Cardiac muscle cell (in vitro differentiated cells and primary cell): ENCODE measurements around the gene DSTYK. TPM values are rescaled to one million over a fixed set of nuclear protein-coding genes. Genes with fewer than 3 reads are reported as not detected.

Experiments
- DNase-seq, 2 donors: peaks; one replicate each; pipeline versions ENCODE4 v3.0.0 to v3.0.0-alpha.2; 2010 to 2017; ENCODE audit warnings: low read depth in 1 of 2, low spot score in 1 of 2
- H3K27ac ChIP-seq: fragments of 200-600 bp; sonication (generic); 2 replicates; pipeline ENCODE4 v1.5.1; 2016
- H3K27me3 ChIP-seq: fragments of 200-600 bp; sonication (generic); 2 replicates; pipeline ENCODE4 v1.6.0; 2016; ENCODE audit warnings: control low read depth
- H3K36me3 ChIP-seq: fragments of 200-600 bp; sonication (generic); 2 replicates; pipeline ENCODE4 v1.5.1; 2016; ENCODE audit warnings: control low read depth
- H3K4me1 ChIP-seq: fragments of 200-600 bp; sonication (generic); 2 replicates; pipeline ENCODE4 v1.8.1; 2017; ENCODE audit warnings: low read depth, mild to moderate bottlenecking, mixed run types
- H3K4me3 ChIP-seq: fragments of 200-600 bp; sonication (generic); 2 replicates; pipeline ENCODE4 v1.5.1; 2016; ENCODE audit warnings: mild to moderate bottlenecking
- H3K9me3 ChIP-seq: fragments of 200-600 bp; sonication (generic); 2 replicates; pipeline ENCODE4 v1.5.1; 2017; ENCODE audit warnings: low read depth, mild to moderate bottlenecking, control low read depth
- CTCF ChIP-seq: IDR thresholded peaks from 2 replicates; pipeline ENCODE4 v1.5.1; 2012; ENCODE audit warnings: low read depth, mild to moderate bottlenecking, low read length
- polyA plus RNA-seq: library from polyadenylated mRNA; unstranded; fragments of >200 nt; fragmentation: Nextera tagmentation; extraction: Ambion mirVana; gene quantifications from 2 replicates; pipeline ENCODE4 v1.2.1, GENCODE V29; 2016
- total RNA-seq: library from RNA; depleted of rRNA; stranded (reverse); fragments of >200 nt; gene quantifications from 2 replicates; pipeline ENCODE4 v1.2.3, GENCODE V29; 2016

DSTYK gene
- total and polyA plus RNA-seq, 2 experiments from 2014 or later = 7.8 to 13.5 TPM

- Histone ChIP-seq H3K4me3 (no peak overlapping the region), H3K27me3 (peaks cover 9% of the 10 kb centered on the region), H3K27ac (no peak overlapping the region), H3K4me1 (peaks cover 15% of the 10 kb centered on the region), H3K9me3 (no peaks in the 10 kb centered on the region), H3K36me3 (no peaks in the 10 kb centered on the region)
- DNase-seq = no peak
- no peak for TF ChIP-seq CTCF
Observed at GRCh38 chr1:205245096-205245495, 33.6 kb upstream of the DSTYK start.

- H3K36me3 ChIP-seq = no peaks in the 10 kb centered on the region
- H3K9me3 ChIP-seq = no peaks in the 10 kb centered on the region
- DNase-seq = no peak
- no peak overlapping the region for H3K27ac ChIP-seq
- H3K4me1 ChIP-seq = peaks cover 13% of the 10 kb centered on the region
- peaks cover 9% of the 10 kb centered on the region for H3K27me3 ChIP-seq
- no peak for TF ChIP-seq CTCF
- no peak overlapping the region for H3K4me3 ChIP-seq
Observed at GRCh38 chr1:205244384-205244783, 32.9 kb upstream of the DSTYK start.

- no peak overlapping the region for H3K27ac ChIP-seq
- H3K36me3 ChIP-seq = no peaks in the 10 kb centered on the region
- H3K4me3 ChIP-seq = no peak overlapping the region
- H3K4me1 ChIP-seq = peaks cover 5% of the 10 kb centered on the region
- H3K27me3 ChIP-seq = peaks cover 9% of the 10 kb centered on the region
- H3K9me3 ChIP-seq = no peaks in the 10 kb centered on the region
- DNase-seq = no peak
- TF ChIP-seq CTCF = no peak
Observed at GRCh38 chr1:205243350-205244191, 32.1 kb upstream of the DSTYK start.

GRCh38 chr1:205241366-205242030, 30.0 kb upstream of the DSTYK start:
- TF ChIP-seq CTCF = no peak

GRCh38 chr1:205240569-205240968, 29.1 kb upstream of the DSTYK start:
- Histone ChIP-seq H3K4me3 (no peak overlapping the region), H3K27ac (no peak overlapping the region), H3K9me3 (no peaks in the 10 kb centered on the region), H3K36me3 (no peaks in the 10 kb centered on the region), H3K4me1 (no peaks in the 10 kb centered on the region), H3K27me3 (peaks cover 14% of the 10 kb centered on the region)
- TF ChIP-seq CTCF = no peak
- DNase-seq = no peak

More at GRCh38 chr1:205241366-205242030, 30.0 kb upstream of the DSTYK start:
- H3K36me3 ChIP-seq = no peaks in the 10 kb centered on the region
- H3K27me3 ChIP-seq = peaks cover 12% of the 10 kb centered on the region
- H3K27ac ChIP-seq = no peak overlapping the region
- no peaks in the 10 kb centered on the region for H3K9me3 ChIP-seq
- no peak for DNase-seq
- no peaks in the 10 kb centered on the region for H3K4me1 ChIP-seq
- no peak overlapping the region for H3K4me3 ChIP-seq
